Skeletal muscle tissue (tissue), 4 donors: ENCODE data around the gene GLT6D1. TPM values are rescaled to one million over a fixed set of nuclear protein-coding genes. Genes with fewer than 3 reads are reported as not detected.

ENCODE experiments used
- H3K27ac ChIP-seq: one replicate; pipeline ENCODE4 v1.7.0; 2013; ENCODE audit warnings: mild to moderate bottlenecking, low read depth, low read length, inconsistent platforms
- H3K27me3 ChIP-seq, 3 donors: one replicate each; pipeline ENCODE4 v1.7.0; 2013; ENCODE audit warnings: low read length in 3 of 3; ENCODE audit not compliant: control insufficient read depth in 3 of 3, insufficient read depth in 3 of 3
- H3K36me3 ChIP-seq, 3 donors: one replicate each; pipeline ENCODE4 v1.7.0; 2013; ENCODE audit warnings: low read length in 3 of 3; ENCODE audit not compliant: control insufficient read depth in 3 of 3, insufficient read depth in 3 of 3
- H3K4me1 ChIP-seq, 3 donors: one replicate each; pipeline ENCODE4 v1.7.0; 2013; ENCODE audit warnings: low read length in 3 of 3, mild to moderate bottlenecking in 3 of 3; ENCODE audit not compliant: control insufficient read depth in 3 of 3, insufficient read depth in 3 of 3
- H3K4me3 ChIP-seq, 3 donors: one replicate each; pipeline ENCODE4 v1.7.0; 2013; ENCODE audit warnings: low read length in 3 of 3
- H3K9ac ChIP-seq, 3 donors: one replicate each; pipeline ENCODE4 v1.7.0; 2013; ENCODE audit warnings: low read length in 3 of 3, mild to moderate bottlenecking in 3 of 3, moderate library complexity in 2 of 3, low read depth in 1 of 3
- H3K9me3 ChIP-seq, 3 donors: one replicate each; pipeline ENCODE4 v1.7.0; 2013; ENCODE audit warnings: low read length in 3 of 3; ENCODE audit not compliant: control insufficient read depth in 3 of 3
- total RNA-seq: library from RNA; depleted of rRNA; stranded (reverse); fragments of >200 nt; gene quantifications from one replicate; pipeline ENCODE4 v1.2.3, GENCODE V29; 2014
- donor health status: Osteomylitis.

Gene GLT6D1
- total RNA-seq, 1 donor from 2014 or later: not detected

DNA sequence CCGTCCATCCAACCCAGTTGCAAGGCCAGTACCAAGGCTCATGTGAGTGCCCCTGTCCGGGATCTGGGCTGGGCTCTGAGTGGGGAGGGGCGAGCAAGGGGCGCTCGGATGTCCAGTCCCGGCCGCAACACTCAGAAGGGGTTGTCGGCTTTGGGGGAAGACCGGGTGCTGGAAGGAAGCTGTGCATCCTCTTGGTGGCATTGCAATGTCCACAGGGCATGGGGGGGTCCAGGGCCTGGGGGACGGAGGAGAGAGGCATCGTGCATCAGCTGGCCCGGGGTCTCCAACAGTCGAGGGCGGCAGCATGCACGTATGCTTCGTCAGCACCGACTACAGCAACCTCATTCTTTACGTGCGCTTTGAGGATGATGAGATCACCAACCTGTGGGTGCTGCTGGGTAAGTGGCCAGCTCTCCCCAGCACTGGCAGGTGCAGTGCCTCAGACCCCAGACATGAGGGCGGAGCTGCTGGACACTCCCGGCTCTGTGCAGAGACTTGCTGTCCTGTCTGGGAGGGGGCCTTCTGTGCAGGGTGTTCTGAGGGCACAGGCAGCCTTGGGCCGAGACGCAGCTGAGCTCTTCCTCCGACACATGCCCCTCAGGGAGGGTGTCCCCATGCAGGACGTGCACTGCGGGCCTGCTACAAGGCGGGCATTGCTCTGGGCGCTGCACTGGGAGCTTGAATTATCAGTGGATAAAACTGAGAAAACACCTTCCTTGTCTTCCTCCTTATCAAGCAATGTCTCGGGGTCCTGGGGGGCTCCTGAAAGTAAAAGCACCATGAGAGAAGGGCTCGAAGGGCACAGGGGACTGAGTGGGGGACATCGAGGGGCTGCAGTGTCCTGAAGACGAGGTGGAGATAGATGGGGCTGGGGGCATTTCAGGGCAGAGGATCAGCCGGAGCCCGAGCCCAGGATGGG, 22.5 kb downstream of the GLT6D1 start:
- no peak overlapping the region for H3K9ac ChIP-seq
- no peaks in the 10 kb centered on the region for H3K4me1 ChIP-seq
- H3K27me3 ChIP-seq: peaks cover 35 to 66% (median 55%) of the 10 kb centered on the region in 3 donors
- H3K36me3 ChIP-seq: no peaks in the 10 kb centered on the region
- no peaks in the 10 kb centered on the region for H3K9me3 ChIP-seq
- no peak overlapping the region for H3K27ac ChIP-seq
- H3K4me3 ChIP-seq: no peak overlapping the region

DNA sequence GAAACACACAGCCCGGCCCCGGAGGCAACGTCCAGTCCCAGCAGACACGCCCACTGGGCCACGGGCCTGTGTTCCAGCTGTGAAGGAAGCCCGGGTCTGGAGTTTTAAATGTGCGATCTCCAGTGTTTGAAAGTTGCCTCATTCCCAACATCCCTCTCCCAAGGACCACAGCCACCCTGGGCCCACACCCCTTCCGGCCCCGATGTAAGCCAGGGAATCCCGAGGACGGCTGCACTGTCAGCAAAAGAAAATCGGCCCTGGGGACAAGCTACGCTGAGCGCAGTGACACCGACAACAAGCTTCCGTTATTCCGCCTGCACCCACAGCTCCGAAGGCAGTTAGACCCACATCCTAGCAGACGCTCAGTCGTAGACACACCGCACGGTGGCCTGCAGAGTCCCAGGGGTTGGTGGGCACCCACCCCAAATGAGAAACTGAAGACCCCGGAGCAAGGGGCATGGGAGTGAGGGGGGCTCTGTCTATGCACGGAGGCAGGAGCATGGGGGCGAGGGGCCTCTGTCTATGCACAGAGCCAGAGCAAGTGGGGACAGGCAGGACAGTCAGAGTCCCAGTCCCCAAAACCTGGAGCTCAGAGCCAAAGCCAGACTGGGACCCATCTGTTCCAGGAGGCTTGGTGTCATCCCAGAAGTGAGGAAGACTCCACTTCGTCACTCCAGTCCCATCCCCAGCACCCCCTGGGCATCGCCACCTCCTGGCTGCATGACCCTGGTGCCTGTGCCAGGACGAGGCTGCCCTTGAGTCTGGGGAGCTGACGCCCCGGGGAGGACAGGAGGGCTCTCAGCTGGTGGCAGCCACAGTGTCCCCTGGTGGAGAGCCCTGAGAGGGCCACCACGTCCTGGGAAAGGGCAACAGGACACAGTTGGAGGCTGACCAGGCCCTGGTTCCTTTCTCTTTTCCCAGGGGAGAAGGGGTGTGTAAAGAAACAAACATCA, 23.4 kb downstream of the GLT6D1 start:
- H3K4me1 ChIP-seq: no peaks in the 10 kb centered on the region
- no peak overlapping the region for H3K9ac ChIP-seq
- no peaks in the 10 kb centered on the region for H3K9me3 ChIP-seq
- H3K27me3 ChIP-seq: peaks cover 35 to 71% (median 63%) of the 10 kb centered on the region in 3 donors
- no peak overlapping the region for H3K27ac ChIP-seq
- no peak overlapping the region for H3K4me3 ChIP-seq
- H3K36me3 ChIP-seq: no peaks in the 10 kb centered on the region

DNA sequence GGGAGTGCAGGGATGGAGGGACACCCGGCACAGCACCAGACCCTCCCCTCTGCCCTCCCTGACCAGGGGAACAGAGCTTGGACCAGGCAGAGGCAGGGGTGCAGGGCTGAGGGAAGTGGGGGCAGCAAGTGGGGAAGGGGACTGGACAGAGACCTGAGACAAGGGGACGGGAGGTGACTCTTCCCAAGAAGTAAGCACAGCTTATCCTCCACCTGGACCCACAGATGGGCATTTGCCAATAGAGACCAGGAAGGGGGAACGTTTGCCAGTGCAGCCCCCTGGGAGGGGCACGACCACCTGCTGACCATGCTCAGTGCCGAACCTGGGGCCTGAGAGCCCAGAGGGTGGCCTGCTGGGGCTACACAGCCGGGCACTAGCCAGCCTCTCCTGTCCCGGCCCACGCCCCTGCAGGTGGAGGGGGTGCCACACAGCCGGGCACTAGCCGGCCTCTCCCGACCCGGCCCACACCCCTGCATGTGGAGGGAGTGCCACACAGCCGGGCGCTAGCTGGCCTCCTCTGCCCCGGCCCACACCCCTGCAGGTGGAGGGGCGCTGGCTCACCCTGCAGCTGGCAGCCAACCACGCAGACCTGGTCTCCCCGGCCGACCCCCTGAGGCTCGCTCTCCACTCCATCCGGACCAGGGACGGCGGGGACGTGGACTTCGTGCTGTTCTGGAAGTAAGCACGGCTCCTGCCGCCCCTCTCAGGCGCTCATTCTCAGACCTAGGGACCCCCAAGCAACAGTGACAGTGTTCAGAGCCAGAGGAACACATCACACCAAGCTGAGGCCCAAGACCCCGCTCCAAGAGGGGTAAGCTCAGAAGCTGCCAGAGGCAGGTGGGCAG, 24.3 kb downstream of the GLT6D1 start:
- Histone ChIP-seq H3K4me1 (no peaks in the 10 kb centered on the region), H3K36me3 (no peaks in the 10 kb centered on the region), H3K27me3 (peaks cover 31 to 77% (median 69%) of the 10 kb centered on the region in 3 donors), H3K9me3 (no peaks in the 10 kb centered on the region), H3K4me3 (no peak overlapping the region), H3K27ac (no peak overlapping the region), H3K9ac (no peak overlapping the region)

GRCh38 chr9:135613946-135614805, 25.2 kb downstream of the GLT6D1 start:
- no peaks in the 10 kb centered on the region for H3K4me1 ChIP-seq
- H3K4me3 ChIP-seq: no peak overlapping the region
- no peak overlapping the region for H3K27ac ChIP-seq
- no peaks in the 10 kb centered on the region for H3K9me3 ChIP-seq
- no peaks in the 10 kb centered on the region for H3K36me3 ChIP-seq
- peaks cover 28 to 76% (median 70%) of the 10 kb centered on the region in 3 donors for H3K27me3 ChIP-seq
- no peak overlapping the region for H3K9ac ChIP-seq

DNA sequence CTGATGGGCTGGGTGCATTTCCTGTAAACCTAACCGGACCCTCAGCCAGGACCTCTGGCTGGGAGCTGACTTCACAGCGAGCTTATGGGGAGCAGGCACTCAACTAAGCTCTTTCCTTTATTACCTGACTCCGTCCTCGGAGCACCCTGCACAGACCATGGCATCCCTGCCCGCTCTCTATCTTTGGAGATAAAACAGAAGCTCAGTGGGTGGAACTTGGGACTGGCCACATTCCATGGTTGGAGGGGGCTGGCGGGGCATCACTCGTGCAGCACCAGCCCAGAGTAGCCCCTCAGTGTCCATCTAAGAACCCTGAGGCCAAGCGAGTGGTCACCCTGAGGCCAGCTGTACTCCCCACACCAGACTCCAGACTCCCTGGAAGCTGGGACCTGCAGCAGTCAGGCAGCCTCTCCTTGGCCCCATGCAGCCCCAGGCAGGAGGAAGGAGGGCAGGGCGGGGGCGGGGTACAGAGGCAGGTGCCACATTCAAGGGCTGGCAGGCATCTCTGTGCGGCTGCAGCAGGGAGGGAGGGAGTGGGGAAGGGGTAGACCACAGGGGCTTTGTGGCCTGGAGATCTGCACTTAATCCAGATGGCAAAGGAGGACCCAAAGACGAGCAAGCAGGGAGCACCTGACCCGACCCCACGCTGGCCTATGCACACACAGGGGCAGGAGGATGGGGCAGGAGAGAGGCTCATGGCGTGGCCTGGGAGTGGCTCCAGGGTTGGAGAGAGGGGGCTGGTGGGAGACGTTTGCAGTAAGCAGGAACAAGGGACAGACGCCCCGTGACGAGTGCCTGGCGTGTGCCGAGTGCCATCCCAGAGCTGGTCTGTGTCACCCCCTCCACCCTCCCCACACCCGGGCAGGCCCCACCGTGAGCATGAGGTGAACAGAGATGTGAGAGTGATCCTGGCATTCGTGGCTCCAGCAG, 26.1 kb downstream of the GLT6D1 start:
- H3K27me3 ChIP-seq: peaks cover 19 to 68% (median 65%) of the 10 kb centered on the region in 3 donors
- no peaks in the 10 kb centered on the region for H3K9me3 ChIP-seq
- H3K27ac ChIP-seq: no peak overlapping the region
- no peaks in the 10 kb centered on the region for H3K36me3 ChIP-seq
- no peak overlapping the region for H3K9ac ChIP-seq
- no peak overlapping the region for H3K4me3 ChIP-seq
- H3K4me1 ChIP-seq: no peaks in the 10 kb centered on the region

- Histone ChIP-seq H3K36me3 (no peaks in the 10 kb centered on the region), H3K27ac (no peak overlapping the region), H3K27me3 (peaks cover 19 to 61% (median 59%) of the 10 kb centered on the region in 3 donors), H3K4me3 (no peak overlapping the region), H3K9me3 (no peaks in the 10 kb centered on the region), H3K9ac (no peak overlapping the region), H3K4me1 (no peaks in the 10 kb centered on the region)
Observed at GRCh38 chr9:135612437-135612836, 26.9 kb downstream of the GLT6D1 start.

GRCh38 chr9:135611875-135612209, 27.5 kb downstream of the GLT6D1 start:
- peaks cover 17 to 59% (median 57%) of the 10 kb centered on the region in 3 donors for H3K27me3 ChIP-seq
- H3K4me3 ChIP-seq: no peak overlapping the region

GRCh38 chr9:135611142-135611874, 28.0 kb downstream of the GLT6D1 start:
- Histone ChIP-seq H3K27me3 (peaks cover 12 to 54% (median 51%) of the 10 kb centered on the region in 3 donors), H3K4me1 (no peaks in the 10 kb centered on the region), H3K9me3 (no peaks in the 10 kb centered on the region), H3K27ac (no peak overlapping the region), H3K4me3 (no peak overlapping the region), H3K9ac (no peak overlapping the region), H3K36me3 (no peaks in the 10 kb centered on the region)

More at GRCh38 chr9:135611875-135612209, 27.5 kb downstream of the GLT6D1 start:
- no peaks in the 10 kb centered on the region for H3K4me1 ChIP-seq
- no peaks in the 10 kb centered on the region for H3K9me3 ChIP-seq
- H3K36me3 ChIP-seq: no peaks in the 10 kb centered on the region
- no peak overlapping the region for H3K27ac ChIP-seq
- no peak overlapping the region for H3K9ac ChIP-seq
